GM12891 (cell line): ENCODE measurements around the gene MPI.

Source experiments
- DNase-seq: peaks from one replicate; pipeline ENCODE4 v3.0.0; 2011; ENCODE audit warnings: low spot score; ENCODE audit not compliant: insufficient read length
- FAIRE-seq: peaks from 2 replicates; lab custom pipeline; 2011; peaks lifted over from hg19 to GRCh38; lab: Jason Lieb, UNC
- PAX5 ChIP-seq: IDR thresholded peaks from 2 replicates; pipeline ENCODE4 v1.6.1; 2011; ENCODE audit warnings: low read length, moderate library complexity, mild to moderate bottlenecking; ENCODE audit not compliant: insufficient read depth, severe bottlenecking
- POLR2A ChIP-seq: IDR thresholded peaks from 2 replicates; pipeline ENCODE4 v1.6.1; 2011; ENCODE audit warnings: low read depth, low read length, control low read depth
- POLR2AphosphoS5 ChIP-seq: IDR thresholded peaks from 2 replicates; pipeline ENCODE4 v1.6.1; 2011; ENCODE audit warnings: low read depth, low read length, control low read depth
- POU2F2 ChIP-seq: IDR thresholded peaks from 2 replicates; pipeline ENCODE4 v1.6.1; 2011; ENCODE audit warnings: low read depth, mild to moderate bottlenecking, control low read depth, low read length, moderate library complexity
- SPI1 ChIP-seq: IDR thresholded peaks from 2 replicates; pipeline ENCODE4 v1.6.1; 2011; ENCODE audit warnings: low read depth, low read length, control low read depth
- TAF1 ChIP-seq: IDR thresholded peaks from 2 replicates; pipeline ENCODE4 v1.6.1; 2011; ENCODE audit warnings: low read depth, low read length, control low read depth

Gene MPI

DNA sequence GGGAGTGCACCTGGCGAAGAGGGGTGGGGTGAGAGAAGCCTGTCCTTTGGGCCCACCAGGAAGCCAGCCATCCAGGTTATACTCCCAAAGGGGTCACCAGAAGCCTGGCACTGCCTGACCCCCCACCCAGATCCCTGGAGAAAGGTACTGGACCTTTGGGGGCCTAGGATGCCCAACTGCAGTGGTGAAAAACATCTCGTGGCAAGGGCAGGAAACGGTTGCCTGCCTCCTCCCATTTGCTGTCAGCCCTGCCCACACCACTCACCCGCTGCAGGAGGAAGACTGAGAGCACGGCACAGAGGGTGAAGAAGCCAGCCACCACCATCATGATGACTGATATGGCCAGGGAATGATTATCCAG is 44.7 kb upstream of the MPI start:
- DNase-seq, result no peak
- TF ChIP-seq PAX5 (no peak), POU2F2 (no peak), TAF1 (no peak), POLR2A (no peak), POLR2AphosphoS5 (no peak), SPI1 (no peak)
- no peak for FAIRE-seq

DNA sequence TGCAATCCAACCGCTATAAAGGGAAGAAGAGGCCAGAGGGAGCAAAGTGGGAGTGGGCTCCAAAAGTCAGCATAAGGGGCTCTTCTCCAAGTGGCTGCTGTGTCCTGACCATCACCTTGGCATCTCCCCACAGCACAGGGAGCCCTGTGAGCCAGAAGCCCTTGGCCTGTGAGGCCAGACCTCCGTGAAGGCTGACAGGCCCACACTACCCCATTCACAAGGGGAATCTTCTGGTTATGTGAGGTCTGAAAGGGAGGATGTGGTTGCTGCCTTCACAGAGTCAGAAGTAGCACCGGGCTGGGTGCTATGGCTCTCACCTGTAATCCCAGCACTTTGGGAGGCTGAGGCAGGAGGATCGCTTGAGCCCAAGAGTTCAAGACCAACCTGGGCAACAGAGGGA is 44.3 kb upstream of the MPI start:
- no peak for TF ChIP-seq TAF1
- DNase-seq, result no peak
- FAIRE-seq, result no peak

DNA sequence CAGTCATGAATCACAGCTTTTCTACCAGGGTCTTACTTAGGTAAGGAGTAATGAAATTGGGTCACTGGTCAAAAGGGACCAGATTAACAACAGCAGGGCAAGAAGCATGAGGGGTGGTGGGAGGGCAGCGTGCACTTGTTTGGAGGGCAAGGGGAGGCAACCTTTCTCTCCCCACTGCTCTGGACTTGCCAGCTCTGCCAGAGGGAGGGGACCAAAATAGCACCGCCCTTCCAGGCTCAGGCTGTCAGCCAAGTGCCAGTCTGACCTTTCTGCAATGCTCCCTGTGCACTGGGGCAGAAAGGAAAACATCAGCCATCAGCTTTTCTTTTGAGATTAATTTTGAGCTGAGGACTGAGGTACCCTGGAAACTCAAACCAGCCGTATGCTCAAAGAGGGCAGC is 42.4 kb upstream of the MPI start:
- no peak for TF ChIP-seq POLR2AphosphoS5
- TF ChIP-seq SPI1, result no peak
- TF ChIP-seq POU2F2, result no peak
- TF ChIP-seq POLR2A, result no peak
- DNase-seq (no peak), FAIRE-seq (no peak)

DNA sequence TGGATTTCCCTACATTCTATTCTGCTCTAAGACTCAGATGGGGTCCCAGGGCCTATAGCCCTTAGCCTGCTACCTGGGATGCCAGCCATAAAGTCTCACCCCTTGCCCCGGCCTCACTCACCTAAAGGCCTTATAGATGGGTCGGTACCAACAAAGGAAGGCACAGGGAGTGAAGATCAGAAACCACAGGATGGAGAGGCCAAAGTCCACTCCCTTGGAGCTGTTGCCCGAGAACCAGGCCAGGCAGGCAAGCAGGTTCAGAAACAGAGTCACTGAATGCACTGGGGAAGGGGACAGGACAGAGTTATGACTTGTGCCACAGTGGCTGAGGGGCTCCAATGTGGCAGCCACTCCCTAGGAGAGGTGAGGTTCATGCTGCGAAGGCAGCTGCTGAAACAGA is 39.4 kb upstream of the MPI start:
- FAIRE-seq, result no peak
- TF ChIP-seq POLR2AphosphoS5 (no peak), PAX5 (no peak), POLR2A (no peak), SPI1 (no peak), TAF1 (no peak)

DNA sequence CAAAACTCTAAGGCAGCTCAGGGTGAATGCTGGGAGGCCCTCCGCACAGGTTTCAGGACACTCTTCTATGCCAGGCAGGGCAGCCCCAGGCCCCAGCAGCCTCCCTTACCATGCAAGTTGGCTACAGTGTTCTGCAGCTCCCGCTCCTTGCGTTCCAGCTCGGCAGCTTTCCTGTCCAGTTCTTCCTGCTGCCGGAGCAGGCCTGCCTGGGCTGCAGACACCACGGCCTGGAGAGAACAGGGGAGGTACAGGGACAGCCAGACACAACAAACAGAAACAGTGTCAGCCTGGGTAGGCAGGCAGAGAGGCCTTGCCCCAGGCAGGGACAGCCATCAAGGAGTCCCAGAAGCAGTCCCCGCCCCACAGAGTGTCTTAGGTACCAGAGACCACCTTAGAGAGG is 37.9 kb upstream of the MPI start:
- DNase-seq, result no peak
- TF ChIP-seq POLR2A (no peak), SPI1 (no peak), POU2F2 (no peak), POLR2AphosphoS5 (no peak), PAX5 (no peak), TAF1 (no peak)
- no peak for FAIRE-seq

More for the DNA sequence above, 39.4 kb upstream of the MPI start:
- DNase-seq, result no peak

DNA sequence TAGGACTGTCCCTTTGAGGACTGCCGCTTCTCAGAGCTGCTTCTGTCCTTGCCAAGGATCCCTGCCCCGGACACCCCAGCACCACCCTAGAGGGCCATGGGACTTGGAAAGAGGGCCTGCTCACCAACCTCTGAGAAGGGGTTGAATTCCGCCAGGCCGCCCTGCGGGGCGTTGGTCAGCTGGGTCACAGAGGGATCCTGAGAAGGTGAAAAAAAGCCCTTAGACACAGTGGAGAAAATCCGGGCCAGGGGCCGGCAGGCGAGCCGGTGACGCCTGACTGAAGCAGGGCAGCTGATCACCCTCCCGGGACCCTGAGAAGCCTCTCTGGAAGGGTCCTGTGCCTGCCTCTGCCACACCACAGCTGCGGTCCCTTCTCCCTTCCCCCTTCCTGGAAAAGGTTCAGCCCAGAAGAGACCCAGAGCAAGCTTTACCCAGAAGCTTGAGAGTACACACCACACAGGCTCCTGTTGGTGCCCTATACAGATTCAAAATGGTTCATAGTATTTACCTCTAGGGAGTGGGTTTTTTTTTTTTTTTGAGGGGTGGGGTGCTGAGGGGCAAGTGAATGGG is 35.3 kb upstream of the MPI start:
- no peak for TF ChIP-seq SPI1
- no peak for TF ChIP-seq POLR2AphosphoS5
- TF ChIP-seq POLR2A, result no peak
- no peak for TF ChIP-seq PAX5
- TF ChIP-seq TAF1, result no peak
- no peak for TF ChIP-seq POU2F2
- FAIRE-seq, result no peak
- no peak for DNase-seq

DNA sequence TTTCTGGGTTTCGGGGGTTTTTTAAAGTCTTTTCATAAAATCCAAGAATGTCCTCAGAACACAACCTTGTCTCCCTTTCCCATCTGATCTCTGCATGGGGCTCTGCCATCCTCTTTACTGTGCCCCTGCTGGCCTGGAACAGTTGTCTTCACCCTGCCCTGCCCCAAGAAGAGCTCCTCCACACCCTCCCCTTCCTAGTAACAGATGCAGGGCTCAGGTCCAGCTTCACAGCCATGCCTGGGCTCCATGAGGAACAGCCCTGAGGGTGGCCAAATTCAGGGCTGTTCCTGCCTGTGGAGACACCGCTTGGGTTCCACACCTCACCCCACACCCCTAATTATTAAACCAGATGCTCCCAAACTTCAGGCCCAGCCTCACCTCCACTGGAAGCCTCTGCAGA is 34.0 kb upstream of the MPI start:
- DNase-seq (no peak), FAIRE-seq (no peak)
- TF ChIP-seq POLR2A (no peak), TAF1 (no peak), POU2F2 (no peak), SPI1 (no peak), PAX5 (no peak), POLR2AphosphoS5 (no peak)

DNA sequence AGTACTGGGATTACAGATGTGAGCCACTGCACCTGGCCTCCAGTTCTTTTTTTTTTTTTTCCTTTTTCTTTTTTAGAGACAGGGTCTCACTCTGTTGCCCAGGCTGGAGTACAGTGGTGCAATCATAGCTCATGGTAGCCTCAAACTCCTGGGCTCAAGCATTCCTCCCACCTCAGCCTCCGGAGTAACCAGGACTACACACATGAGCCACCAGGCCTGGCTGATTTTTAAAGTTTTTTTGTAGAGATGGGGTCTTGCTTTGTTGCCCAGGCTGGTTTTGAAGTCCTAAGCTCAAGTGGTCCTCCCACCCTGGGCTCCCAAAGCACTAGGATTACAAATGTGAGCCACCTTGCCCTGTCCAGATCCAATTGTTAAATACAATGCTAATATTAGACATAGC is 33.3 kb upstream of the MPI start:
- FAIRE-seq (no peak), DNase-seq (no peak)
- TF ChIP-seq SPI1 (no peak), POU2F2 (no peak), POLR2AphosphoS5 (no peak), TAF1 (no peak), PAX5 (no peak), POLR2A (no peak)

DNA sequence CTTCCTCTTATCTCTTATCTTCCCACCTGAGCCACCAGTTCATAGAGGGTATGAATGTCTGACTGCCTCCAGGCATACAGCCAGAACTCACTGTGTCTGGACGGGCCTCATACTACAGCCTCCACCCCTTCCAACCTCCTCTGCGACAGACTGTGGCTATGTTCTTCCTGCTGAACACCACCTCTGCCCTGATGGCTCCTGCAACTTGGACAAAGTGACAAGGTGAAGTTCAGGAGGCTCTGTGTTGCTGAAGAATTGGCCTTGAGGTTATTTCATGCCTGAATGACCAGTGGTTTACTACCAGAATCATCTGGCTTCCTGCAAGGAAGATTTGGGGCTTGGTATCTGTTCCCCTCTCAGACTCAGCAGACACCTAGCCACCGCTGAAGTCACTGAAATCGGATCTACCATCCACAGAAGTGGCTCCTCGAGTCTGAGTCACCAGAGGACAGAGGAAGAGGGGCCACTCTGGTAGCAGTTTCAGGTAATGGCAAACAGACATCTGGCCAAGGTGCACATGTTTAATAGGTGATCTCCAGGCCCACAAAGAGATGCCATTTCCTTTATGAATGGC is 32.7 kb upstream of the MPI start:
- no peak for DNase-seq
- TF ChIP-seq POU2F2 (no peak), POLR2A (0 out of 2 replicates have a peak, but pooled peaks have one; percentile 15), SPI1 (peak; percentile 91), TAF1 (no peak), PAX5 (no peak), POLR2AphosphoS5 (0 out of 2 replicates have a peak, but pooled peaks have one; percentile 10)
- peak; percentile 96 for FAIRE-seq

DNA sequence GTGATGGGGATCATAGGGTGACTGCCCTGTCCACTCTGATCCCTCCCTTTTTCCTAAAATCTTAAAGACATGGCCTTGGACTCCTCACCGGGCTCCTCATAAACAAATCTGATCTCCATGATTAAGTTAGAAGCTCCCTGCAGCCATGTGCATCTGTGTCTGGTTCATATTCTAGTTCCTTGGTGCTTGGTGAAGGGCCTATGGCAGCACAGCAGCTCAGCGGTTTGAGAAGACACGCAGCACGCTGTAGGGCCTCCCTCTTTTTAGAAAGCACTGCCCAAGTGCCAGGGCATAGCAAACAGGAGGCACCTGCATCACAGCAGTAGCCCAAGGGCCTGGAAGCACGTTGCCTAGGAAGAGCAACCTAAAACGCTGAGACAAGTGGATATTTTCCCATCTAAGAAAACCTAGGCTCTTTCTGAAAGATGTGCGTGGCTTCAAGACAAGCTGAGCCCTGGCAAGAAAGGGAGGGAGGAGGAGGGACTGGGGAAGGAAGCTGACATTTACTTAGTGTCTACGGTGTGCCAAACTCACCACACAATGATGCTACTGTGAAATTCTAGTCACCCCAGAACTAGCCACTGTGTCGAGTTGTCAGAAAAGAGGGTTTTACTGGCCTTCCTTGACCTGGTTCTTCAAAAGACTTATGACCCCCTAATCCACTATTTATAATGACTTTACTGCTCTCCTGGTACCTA is 32.0 kb upstream of the MPI start:
- FAIRE-seq, result peak; percentile 86

More for the DNA sequence above, 32.0 kb upstream of the MPI start:
- no peak for TF ChIP-seq SPI1
- TF ChIP-seq POLR2A, result no peak
- no peak for TF ChIP-seq POU2F2
- TF ChIP-seq TAF1, result no peak
- TF ChIP-seq PAX5, result no peak
- TF ChIP-seq POLR2AphosphoS5, result no peak
- no peak for DNase-seq
